Measurements from ENCODE around the gene CHRNG.
A peak's percentile ranks its signal among the peaks of the same experiment; 100 is the strongest.

Gene CHRNG

DNA sequence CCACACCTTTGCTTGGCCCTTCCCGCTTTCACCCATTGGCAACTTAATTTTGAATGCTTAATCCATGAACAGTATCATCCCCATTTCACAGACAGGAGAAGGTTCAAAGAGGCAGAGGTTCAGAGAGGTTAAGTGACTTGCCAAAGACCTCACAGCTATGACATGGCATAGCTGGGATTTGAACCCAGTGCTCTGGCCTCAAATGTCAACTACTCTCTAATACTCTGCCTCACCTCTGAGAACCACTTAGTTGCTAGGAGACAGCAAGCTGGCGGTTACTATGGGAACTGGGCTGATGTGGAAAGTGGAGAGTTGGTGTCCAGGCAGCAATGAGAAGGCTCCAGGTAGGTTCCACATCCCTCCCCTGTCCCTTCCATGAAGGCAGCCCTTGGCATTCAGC lies 35.1 kb upstream of the CHRNG start:
- DNase-seq (ENCODE audit: low read depth in 2 of 2, low spot score in 1 of 2): no peak

DNA sequence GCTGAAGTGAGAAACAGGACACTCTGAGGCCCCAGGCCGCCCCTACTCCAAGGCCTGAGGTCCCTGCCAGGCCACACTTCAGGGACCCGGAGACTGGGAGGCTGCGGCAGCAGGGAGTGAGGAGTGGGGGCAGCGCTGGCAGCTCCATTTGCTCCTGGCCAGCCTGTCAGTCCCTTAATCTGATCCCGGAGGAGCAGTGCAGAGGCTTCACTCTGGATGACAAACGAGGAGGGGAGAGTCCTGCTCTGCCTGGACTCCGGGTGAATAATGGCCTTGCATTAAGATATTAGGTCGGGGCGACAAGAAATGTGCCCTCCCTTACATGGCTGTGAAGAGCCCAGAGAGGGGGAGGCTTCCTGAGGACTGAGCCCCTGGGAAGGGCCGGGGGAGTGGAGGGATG lies 33.6 kb upstream of the CHRNG start:
- DNase-seq (ENCODE audit: low read depth in 2 of 2, low spot score in 1 of 2): no peak

DNA sequence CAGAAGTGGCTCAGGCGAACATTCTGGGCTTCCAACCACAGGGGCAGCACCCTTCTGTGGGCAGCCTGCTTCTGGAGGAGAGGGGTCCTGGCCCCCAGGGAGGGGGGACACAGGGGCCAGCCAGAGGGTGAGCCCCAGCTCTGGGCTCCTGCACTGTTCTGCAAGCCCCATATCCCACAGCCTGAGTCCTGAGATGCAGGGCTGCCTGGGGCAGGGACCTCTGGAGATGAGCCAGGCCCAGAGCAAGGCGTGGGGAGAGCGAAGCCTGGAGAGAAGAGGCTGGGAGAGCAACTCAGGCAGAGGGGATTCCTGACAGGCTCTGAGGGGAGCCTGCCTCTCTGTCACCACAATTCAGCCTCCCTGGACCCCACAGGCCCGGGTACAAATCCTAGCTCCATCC lies 32.8 kb upstream of the CHRNG start:
- DNase-seq (ENCODE audit: low read depth in 2 of 2, low spot score in 1 of 2): no peak

DNA sequence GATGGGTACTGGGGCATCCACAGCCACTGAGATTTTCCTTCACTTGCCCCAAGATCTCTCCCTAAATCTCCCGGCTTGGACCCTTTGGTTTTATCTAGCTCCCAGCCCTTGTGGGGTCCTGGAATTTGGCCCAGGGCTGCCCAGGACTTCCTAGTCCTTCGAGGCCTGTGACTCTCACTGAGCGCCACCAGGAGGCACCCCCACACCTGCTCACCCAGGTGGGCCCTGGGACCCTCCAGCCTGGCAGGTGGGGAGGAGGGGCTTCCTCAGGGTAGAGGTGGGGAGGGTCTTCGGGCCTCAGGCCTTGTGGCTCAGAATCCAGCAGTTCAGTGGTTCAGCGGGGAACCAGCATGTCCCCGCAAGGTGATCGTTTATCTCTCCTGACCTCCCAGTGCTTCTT lies 31.2 kb upstream of the CHRNG start:
- DNase-seq (ENCODE audit: low read depth in 2 of 2, low spot score in 1 of 2): no peak

DNA sequence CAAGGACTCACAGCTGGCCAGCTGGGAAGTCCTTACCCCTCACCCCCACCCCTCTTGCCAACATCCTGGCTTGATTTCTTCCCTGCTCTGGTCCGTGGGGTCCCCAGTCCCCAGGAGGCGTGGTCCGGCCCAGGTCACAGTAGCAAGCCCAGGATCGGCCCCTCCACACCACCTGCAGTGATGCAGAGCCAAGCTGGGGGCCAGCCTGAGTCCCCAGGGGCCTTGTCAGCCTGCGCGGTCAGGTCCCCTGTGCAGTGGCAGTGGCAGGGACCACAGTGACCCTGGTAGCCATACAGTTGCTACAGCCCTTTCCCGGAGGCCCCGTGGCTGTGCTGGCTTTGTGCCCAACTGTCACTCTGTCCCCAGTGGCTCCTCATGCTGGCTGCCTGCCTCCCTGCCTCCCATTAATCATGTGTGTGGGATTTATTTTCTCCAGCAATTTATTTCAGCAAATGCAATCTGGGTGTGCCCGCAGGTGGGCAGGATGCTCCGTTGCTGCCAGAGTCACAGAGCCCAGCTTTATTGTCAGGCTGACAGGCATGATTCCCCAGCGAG lies 28.1 kb upstream of the CHRNG start:
- no peak for DNase-seq (ENCODE audit: low read depth in 2 of 2, low spot score in 1 of 2)

DNA sequence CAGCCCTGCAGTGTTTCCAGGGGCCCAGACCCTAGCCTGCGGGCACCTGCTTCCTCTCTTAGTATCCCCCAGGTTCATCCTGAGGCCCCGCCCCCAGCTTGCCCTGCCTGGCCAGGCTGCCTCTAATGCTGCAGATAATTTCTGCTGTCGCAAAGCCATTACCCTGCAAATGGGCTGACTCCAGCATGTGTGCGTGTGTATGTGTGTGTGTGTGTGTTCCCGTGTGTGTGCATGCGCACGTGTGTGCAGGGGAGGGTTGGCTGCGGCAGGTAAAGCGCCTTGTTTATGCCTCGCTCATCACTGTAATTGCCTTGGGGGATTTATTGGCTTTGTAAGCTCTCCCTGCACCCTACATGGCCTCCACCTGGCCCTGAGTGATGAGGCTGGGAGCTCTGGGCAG lies 26.9 kb upstream of the CHRNG start:
- DNase-seq (ENCODE audit: low read depth in 2 of 2, low spot score in 1 of 2): no peak

DNA sequence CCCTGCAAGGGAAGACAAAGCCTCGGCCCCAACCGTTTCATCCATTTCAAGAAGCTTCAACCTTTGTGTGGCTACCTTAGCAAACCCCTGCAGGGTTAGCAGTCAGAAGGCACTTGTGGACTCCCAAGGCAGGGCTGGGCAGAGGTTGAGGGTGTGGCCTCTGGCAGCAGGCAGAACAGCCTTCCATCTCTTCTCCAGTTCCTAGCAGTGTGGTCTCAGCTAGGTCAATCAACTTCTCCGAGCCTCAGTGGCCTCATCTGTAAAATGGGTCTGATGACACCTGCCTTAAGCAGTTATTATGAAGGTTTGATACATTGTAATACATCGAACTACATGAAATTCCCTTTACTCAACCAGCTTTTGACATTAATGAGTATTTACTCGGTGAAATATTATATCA lies 26.1 kb upstream of the CHRNG start:
- DNase-seq (ENCODE audit: low read depth in 2 of 2, low spot score in 1 of 2): no peak

DNA sequence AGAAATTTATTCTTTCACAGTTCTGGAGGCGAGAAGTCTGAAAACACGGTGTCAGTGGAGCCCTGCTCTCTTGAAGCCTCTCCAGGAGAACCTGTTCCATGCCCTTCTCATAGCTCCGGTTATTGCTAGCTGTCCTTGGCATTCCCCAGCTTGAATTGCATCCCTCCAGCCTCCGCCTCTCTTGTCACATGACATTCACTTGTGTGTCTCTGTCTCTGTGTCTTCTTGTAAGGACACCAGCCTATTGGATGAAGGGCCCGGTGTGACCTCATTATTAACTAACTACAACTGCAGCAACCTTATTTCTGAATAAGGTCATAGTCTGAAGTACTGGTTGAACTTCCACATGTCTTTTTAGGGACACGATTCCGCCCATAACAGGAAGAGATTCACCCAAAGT lies 23.9 kb upstream of the CHRNG start:
- no peak for DNase-seq (ENCODE audit: low read depth in 2 of 2, low spot score in 1 of 2)

DNA sequence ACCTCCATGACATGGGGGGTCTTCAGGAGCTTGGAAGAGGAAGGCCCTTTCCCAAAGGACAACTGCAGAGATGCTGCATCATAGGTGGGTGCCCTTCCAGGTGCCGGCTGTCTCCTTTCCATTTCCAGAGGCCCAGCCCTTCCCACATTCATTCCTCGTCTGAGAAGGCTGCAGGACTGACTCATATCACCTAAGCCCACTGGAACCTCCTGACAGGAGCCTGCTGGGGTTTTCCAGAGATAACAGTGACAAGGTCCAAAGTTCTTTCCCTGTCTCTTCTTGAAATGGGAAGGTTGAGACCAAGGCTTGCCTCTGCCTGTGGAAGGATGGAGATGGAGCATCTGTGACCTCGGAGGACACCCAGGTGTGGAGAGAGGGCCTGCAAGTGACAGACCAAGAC lies 22.9 kb upstream of the CHRNG start:
- DNase-seq (ENCODE audit: low read depth in 2 of 2, low spot score in 1 of 2): no peak

DNA sequence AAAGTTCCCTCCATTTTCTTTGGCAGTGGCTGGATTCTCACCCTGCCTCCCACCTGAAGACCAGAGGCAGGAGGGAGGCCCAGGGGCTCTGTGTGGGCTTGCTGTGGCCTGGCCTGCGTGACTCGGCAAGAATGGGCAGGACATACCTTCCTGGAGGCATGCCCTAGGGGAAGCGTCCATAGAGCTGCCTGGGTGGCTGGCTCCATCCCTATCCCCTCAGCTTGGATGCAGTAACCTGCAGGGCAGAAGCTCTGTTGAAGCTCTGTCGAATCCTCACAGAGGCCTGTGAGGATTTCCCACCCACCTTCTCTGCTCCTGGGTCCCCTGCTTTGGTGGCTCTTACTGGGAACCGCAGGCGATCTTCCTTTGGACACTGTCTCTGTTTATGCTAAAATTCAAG lies 20.6 kb upstream of the CHRNG start:
- no peak for DNase-seq (ENCODE audit: low read depth in 2 of 2, low spot score in 1 of 2)

DNA sequence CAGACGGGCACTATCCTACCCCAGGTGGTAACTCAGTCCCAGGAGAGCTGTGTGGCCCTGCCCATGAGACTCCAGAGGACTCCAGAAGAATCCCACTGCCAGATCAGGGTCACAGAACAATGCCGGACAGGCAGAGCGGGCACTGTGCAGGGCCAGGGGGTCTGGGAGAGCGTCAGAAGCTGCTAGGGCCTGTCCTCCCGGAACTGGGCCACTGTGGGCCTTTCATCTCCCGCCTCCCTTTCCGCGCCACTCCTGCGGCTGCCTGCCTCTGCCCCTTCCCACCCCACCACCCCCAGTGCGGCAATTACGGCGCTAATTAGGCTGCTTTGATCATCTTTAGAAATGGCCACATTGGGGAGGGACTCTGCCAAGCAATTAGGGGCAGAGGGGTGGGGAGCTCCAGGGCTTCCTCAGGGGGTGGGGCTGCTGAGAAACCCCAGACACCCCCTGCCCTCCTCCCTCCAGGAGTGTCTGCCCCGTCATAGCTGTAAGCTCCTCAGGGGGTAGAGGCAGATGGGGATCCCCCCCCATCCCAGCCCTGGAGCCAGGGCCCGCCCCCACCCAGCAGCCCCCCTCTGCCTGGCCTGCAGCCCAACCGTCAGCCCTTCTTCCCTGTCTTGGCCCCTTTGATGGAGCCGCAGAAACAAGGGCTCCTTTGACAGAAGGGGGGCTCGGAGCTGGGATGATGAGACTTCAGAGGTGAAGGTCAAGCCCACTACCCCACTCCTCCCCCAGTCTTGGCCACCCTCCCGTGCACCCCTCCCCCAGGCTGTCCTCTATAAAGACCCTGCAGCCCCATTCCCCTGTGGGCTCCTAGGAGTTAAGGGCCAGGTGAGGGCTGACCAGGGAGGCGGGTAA lies 19.7 kb upstream of the CHRNG start, which contains the start of gene PRSS56:
Gene PRSS56, plus strand, starts transcription at position 808 of the 858 bp plus-strand sequence. CDS start 211 bp downstream, outside the sequence.
- DNase-seq (ENCODE audit: low read depth in 2 of 2, low spot score in 1 of 2): no peak

DNA sequence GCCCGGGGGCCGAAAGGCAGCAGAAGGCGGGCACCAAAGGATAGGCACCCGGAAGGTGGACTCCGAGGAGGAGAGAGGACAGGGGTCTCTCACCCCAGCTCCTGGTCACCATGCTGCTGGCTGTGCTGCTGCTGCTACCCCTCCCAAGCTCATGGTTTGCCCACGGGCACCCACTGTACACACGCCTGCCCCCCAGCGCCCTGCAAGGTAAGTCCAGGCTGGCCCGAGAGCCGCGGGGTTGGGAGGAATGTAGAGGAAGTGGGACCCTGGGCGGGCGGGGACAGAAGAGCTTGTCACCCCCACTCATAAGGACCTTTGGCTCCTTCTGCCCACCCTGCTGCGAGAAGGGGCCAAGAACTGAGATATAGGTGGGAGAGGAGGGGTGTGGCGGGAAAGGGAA lies 19.0 kb upstream of the CHRNG start:
- no peak for DNase-seq (ENCODE audit: low read depth in 2 of 2, low spot score in 1 of 2)

DNA sequence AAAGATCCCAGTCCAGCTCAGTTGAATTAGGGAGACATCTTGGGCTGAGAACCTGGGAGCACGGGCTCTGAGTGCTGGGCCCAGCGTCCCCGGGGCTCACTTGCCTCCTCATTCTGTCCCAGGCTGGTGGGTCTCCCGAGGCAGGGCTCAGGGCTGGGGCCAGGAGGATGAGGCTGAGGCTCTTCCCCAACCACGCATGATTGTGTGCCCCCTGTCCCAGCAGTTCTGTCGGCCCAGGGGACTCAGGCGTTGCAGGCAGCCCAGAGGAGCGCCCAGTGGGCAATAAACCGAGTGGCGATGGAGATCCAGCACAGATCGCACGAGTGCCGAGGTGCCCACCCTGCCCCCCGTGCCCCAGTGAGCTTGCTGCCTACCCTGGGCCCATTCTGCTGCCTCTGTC lies 18.4 kb upstream of the CHRNG start:
- no peak for DNase-seq (ENCODE audit: low read depth in 2 of 2, low spot score in 1 of 2)

DNA sequence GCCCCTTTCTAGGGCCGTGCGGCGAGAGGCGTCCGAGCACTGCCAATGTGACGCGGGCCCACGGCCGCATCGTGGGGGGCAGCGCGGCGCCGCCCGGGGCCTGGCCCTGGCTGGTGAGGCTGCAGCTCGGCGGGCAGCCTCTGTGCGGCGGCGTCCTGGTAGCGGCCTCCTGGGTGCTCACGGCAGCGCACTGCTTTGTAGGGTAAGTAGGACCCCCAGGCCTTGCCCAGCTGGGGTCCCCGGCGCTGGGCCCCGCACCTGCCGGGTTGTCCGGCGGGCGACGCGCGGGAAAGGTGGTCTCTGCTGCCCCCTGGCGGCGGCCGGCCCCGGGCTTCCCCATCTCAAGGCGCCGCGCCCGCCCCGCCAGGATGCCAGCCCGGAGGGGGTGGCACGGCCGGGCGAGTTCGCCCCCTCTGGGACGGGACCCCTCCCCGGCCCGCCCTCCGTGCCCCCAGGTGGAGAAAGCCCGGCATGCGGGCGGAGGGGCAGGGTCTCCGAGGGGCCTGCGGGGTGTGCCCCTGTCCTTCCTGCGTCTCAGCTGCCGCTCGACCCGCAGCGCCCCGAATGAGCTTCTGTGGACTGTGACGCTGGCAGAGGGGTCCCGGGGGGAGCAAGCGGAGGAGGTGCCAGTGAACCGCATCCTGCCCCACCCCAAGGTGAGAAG lies 17.4 kb upstream of the CHRNG start:
- peak in 1 of 2 donors; percentile 38 for DNase-seq (ENCODE audit: low read depth in 2 of 2, low spot score in 1 of 2)

DNA sequence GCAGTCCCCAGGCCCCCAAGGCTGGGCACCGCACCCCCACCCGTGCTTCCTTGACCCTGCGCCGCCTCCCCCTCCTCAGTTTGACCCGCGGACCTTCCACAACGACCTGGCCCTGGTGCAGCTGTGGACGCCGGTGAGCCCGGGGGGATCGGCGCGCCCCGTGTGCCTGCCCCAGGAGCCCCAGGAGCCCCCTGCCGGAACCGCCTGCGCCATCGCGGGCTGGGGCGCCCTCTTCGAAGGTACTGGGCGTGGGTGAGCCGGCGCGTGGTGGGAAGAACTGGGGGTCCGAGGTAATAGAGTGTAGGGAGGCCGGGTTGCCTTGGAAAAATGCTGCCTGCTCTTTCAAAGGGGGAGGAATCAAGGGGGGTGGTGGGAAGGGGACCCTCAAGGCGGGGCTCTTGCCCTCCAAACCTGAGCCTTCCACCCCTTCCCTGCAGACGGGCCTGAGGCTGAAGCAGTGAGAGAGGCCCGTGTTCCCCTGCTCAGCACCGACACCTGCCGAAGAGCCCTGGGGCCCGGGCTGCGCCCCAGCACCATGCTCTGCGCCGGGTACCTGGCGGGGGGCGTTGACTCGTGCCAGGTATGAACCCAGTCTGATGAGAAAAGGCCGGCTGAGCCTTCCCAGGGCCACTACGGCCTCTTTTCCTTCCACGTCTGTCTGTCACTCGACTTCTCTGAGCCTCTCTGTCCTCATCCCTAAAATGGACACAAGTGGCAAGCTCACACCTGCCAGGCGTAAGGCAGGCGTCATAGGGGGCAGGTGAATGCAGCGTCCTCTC lies 16.7 kb upstream of the CHRNG start:
- DNase-seq (ENCODE audit: low read depth in 2 of 2, low spot score in 1 of 2): no peak

DNA sequence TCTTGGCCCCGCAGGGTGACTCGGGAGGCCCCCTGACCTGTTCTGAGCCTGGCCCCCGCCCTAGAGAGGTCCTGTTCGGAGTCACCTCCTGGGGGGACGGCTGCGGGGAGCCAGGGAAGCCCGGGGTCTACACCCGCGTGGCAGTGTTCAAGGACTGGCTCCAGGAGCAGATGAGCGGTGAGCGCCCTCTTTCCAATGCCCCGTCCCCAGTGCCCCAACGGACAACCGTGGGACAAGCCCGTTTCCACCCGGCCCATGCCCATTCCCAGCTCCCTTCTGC lies 16.1 kb upstream of the CHRNG start:
- DNase-seq (ENCODE audit: low read depth in 2 of 2, low spot score in 1 of 2): no peak

DNA sequence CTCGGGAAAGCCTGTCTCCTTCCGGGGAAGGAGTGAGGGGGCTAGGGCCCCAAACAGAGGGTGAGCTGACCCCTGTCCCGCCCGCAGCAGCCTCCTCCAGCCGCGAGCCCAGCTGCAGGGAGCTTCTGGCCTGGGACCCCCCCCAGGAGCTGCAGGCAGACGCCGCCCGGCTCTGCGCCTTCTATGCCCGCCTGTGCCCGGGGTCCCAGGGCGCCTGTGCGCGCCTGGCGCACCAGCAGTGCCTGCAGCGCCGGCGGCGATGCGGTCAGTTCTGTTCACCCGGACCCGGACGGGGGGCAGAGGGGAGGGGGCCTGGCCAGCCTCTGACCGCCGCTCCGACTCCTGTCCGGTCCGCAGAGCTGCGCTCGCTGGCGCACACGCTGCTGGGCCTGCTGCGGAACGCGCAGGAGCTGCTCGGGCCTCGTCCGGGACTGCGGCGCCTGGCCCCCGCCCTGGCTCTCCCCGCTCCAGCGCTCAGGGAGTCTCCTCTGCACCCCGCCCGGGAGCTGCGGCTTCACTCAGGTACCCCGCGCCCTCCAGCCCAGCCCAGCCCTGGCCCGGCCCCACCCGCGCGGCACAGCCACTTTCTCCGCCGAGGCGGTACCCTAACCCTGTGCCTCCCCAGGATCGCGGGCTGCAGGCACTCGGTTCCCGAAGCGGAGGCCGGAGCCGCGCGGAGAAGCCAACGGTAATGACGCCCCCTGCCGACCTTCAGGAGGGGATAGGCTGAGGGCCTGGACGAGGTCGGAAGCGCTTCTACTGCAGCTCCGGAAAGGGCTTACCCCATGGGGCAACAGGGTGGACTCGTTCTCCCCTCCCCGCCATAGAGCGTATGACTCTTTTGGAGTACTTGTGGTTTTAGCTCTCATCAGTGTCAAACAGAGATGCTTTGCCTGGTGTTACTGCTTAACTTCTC lies 15.6 kb upstream of the CHRNG start:
- no peak for DNase-seq (ENCODE audit: low read depth in 2 of 2, low spot score in 1 of 2)

DNA sequence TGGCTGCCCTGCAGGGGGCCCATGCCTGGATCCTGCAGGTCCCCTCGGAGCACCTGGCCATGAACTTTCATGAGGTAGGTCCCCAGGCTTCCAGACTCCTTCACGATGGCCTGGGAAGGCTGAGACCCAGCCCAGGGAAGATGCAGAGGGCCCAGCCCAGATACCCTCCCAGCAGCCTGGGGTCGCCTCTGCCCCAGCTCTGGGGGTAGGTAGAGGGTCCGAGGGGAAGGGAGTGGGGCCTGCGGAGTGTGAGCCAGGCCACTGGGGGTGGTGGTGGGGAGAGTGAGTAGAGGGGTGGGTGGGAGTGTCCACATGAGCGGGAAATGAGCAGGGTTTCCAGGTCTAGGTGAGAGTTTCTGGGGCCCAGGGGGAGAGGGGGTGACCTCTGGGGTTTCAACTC lies 14.7 kb upstream of the CHRNG start:
- no peak for DNase-seq (ENCODE audit: low read depth in 2 of 2, low spot score in 1 of 2)

DNA sequence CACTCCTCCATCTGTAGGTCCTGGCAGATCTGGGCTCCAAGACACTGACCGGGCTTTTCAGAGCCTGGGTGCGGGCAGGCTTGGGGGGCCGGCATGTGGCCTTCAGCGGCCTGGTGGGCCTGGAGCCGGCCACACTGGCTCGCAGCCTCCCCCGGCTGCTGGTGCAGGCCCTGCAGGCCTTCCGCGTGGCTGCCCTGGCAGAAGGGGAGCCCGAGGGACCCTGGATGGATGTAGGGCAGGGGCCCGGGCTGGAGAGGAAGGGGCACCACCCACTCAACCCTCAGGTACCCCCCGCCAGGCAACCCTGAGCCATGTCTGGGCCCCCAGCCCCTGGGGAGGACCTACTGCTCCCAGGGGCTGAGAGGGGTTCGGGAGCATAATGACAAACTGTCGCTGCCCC lies 14.3 kb upstream of the CHRNG start:
- DNase-seq (ENCODE audit: low read depth in 2 of 2, low spot score in 1 of 2): no peak

DNA sequence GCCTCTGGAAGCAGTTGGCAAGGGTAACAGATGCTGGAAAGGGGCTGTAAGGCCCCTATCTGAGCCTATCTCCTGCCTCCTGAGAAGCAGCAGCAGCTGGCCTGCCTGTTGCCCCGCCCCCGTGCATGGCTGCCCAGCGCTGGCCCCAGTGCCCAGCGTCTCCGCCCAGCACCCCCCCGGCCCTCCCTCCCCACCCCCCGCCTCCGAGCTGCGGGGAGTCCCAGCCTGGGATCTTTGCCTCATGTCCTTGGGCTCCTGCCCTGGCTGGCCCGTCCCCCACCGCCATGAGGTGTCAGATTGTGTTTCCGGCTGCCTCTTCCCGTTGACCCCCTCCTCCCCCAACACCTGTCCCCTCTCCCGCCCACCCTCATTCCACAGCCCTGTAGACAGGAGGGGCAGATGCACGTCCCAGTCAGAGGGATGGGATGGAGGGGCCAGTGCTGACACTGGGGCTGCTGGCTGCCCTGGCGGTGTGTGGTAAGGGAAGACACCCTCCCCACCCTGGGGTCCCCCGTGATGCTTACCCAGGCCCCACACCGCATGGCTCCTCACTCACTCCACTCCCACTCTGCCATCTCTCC lies 13.6 kb upstream of the CHRNG start, which contains the start of gene CHRND:
Gene CHRND, plus strand, starts transcription at position 370 of the 581 bp plus-strand sequence. Its CDS starts 56 bp downstream, at position 426.
- no peak for DNase-seq (ENCODE audit: low read depth in 2 of 2, low spot score in 1 of 2)
